H1 (cell line): Measurements from ENCODE around the gene RGP1. TPM values are rescaled to one million over a fixed set of nuclear protein-coding genes. Genes with fewer than 3 reads are reported as not detected.

Experiments
- CTCF ChIP-seq, 3 experiments: IDR thresholded peaks; 1 replicate in 2 of 3; 2 replicates in 1 of 3; pipeline versions ENCODE4 v1.5.1 to v1.6.1; 2011; ENCODE audit warnings: low read length in 3 of 3, mild to moderate bottlenecking in 3 of 3, inconsistent platforms in 2 of 3, low read depth in 1 of 3, moderate library complexity in 1 of 3; ENCODE audit not compliant: insufficient read depth in 1 of 3; ENCODE audit errors: control extremely low read depth in 1 of 3
- EGR1 ChIP-seq: IDR thresholded peaks from 2 replicates; pipeline ENCODE4 v1.6.1; 2011; ENCODE audit warnings: low read depth, low read length, borderline replicate concordance
- NANOG ChIP-seq: IDR thresholded peaks from 2 replicates; pipeline ENCODE4 v1.6.1; 2011; ENCODE audit warnings: low read length, low read depth, mild to moderate bottlenecking, inconsistent platforms; ENCODE audit not compliant: insufficient read depth, poor library complexity, severe bottlenecking
- RBBP5 ChIP-seq: IDR thresholded peaks from 2 replicates; pipeline ENCODE4 v1.7.1; 2012; ENCODE audit warnings: low read depth, mild to moderate bottlenecking, inconsistent platforms, low read length, moderate library complexity, borderline replicate concordance
- RFX5 ChIP-seq: IDR thresholded peaks from 2 replicates; pipeline ENCODE4 v1.6.1; 2011; ENCODE audit warnings: low read depth, low read length, improper control_type of control experiment, borderline replicate concordance
- SUZ12 ChIP-seq: fragments of 200-600 bp; sonication (generic); IDR thresholded peaks from 2 replicates; pipeline ENCODE4 v1.6.1; 2012; ENCODE audit warnings: mild to moderate bottlenecking, inconsistent platforms, low read length, moderate library complexity, mixed read lengths
- YY1 ChIP-seq: IDR thresholded peaks from 2 replicates; pipeline ENCODE4 v1.6.1; 2011; ENCODE audit warnings: low read depth, mild to moderate bottlenecking, low read length
- polyA plus RNA-seq, 7 experiments: library from polyadenylated mRNA; depleted of rRNA in 3 of 7; stranded (reverse) in 5 of 7; unstranded in 2 of 7; fragments of >200 nt in 5 of 7; fragments of 200-250 nt in 2 of 7; gene quantifications; 1 replicate in 5 of 7; 2 replicates in 1 of 7; 4 replicates in 1 of 7; pipeline versions ENCODE4 v1.2.1 to v1.2.3, GENCODE V29; 2011 to 2013; ENCODE audit warnings: missing spikeins in 2 of 7, mixed read lengths in 2 of 7
- total RNA-seq: library from RNA; stranded (reverse); fragmentation: NEBNext Ultra II Directional; extraction: Animal tissue kit (Norgen Biotek cat#: 25700); gene quantifications from 2 replicates; pipeline ENCODE4 v1.2.1, GENCODE V29; 2021
- TF ChIP-seq, protein P1 (sequence below): fragments of 300-600 bp; sonication (generic); IDR thresholded peaks from 2 replicates; pipeline ENCODE4 v1.7.1; 2012; ENCODE audit warnings: low read length, moderate library complexity, mild to moderate bottlenecking, inconsistent platforms; ENCODE audit not compliant: insufficient replicate concordance

Gene RGP1
- total and polyA plus RNA-seq, 2 of the 8 experiments (the other 6 are each of a cell fraction or from before 2014, with no cell fraction given), result 11.8 to 22.7 TPM

GRCh38 chr9:35748858-35749514 lies at the start of gene RGP1, which contains the start of gene GBA2 (continued):
- TF ChIP-seq CTCF (IDR thresholded peaks at IDR 0.05; ENCODE audit: control extremely low read depth in 1 of 3, insufficient read depth in 1 of 3, low read depth in 1 of 3, low read length in 3 of 3) (no peak), RFX5 (no peak), NANOG (no peak), SUZ12 (no peak), RBBP5 (peak; percentile 82; the same call in 1 of the 2 replicates), EGR1 (no peak), YY1 (no peak)
- TF ChIP-seq, protein P1, sequence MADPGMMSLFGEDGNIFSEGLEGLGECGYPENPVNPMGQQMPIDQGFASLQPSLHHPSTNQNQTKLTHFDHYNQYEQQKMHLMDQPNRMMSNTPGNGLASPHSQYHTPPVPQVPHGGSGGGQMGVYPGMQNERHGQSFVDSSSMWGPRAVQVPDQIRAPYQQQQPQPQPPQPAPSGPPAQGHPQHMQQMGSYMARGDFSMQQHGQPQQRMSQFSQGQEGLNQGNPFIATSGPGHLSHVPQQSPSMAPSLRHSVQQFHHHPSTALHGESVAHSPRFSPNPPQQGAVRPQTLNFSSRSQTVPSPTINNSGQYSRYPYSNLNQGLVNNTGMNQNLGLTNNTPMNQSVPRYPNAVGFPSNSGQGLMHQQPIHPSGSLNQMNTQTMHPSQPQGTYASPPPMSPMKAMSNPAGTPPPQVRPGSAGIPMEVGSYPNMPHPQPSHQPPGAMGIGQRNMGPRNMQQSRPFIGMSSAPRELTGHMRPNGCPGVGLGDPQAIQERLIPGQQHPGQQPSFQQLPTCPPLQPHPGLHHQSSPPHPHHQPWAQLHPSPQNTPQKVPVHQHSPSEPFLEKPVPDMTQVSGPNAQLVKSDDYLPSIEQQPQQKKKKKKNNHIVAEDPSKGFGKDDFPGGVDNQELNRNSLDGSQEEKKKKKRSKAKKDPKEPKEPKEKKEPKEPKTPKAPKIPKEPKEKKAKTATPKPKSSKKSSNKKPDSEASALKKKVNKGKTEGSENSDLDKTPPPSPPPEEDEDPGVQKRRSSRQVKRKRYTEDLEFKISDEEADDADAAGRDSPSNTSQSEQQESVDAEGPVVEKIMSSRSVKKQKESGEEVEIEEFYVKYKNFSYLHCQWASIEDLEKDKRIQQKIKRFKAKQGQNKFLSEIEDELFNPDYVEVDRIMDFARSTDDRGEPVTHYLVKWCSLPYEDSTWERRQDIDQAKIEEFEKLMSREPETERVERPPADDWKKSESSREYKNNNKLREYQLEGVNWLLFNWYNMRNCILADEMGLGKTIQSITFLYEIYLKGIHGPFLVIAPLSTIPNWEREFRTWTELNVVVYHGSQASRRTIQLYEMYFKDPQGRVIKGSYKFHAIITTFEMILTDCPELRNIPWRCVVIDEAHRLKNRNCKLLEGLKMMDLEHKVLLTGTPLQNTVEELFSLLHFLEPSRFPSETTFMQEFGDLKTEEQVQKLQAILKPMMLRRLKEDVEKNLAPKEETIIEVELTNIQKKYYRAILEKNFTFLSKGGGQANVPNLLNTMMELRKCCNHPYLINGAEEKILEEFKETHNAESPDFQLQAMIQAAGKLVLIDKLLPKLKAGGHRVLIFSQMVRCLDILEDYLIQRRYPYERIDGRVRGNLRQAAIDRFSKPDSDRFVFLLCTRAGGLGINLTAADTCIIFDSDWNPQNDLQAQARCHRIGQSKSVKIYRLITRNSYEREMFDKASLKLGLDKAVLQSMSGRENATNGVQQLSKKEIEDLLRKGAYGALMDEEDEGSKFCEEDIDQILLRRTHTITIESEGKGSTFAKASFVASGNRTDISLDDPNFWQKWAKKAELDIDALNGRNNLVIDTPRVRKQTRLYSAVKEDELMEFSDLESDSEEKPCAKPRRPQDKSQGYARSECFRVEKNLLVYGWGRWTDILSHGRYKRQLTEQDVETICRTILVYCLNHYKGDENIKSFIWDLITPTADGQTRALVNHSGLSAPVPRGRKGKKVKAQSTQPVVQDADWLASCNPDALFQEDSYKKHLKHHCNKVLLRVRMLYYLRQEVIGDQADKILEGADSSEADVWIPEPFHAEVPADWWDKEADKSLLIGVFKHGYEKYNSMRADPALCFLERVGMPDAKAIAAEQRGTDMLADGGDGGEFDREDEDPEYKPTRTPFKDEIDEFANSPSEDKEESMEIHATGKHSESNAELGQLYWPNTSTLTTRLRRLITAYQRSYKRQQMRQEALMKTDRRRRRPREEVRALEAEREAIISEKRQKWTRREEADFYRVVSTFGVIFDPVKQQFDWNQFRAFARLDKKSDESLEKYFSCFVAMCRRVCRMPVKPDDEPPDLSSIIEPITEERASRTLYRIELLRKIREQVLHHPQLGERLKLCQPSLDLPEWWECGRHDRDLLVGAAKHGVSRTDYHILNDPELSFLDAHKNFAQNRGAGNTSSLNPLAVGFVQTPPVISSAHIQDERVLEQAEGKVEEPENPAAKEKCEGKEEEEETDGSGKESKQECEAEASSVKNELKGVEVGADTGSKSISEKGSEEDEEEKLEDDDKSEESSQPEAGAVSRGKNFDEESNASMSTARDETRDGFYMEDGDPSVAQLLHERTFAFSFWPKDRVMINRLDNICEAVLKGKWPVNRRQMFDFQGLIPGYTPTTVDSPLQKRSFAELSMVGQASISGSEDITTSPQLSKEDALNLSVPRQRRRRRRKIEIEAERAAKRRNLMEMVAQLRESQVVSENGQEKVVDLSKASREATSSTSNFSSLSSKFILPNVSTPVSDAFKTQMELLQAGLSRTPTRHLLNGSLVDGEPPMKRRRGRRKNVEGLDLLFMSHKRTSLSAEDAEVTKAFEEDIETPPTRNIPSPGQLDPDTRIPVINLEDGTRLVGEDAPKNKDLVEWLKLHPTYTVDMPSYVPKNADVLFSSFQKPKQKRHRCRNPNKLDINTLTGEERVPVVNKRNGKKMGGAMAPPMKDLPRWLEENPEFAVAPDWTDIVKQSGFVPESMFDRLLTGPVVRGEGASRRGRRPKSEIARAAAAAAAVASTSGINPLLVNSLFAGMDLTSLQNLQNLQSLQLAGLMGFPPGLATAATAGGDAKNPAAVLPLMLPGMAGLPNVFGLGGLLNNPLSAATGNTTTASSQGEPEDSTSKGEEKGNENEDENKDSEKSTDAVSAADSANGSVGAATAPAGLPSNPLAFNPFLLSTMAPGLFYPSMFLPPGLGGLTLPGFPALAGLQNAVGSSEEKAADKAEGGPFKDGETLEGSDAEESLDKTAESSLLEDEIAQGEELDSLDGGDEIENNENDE, result no peak
